HEK293 (cell line): Measurements from ENCODE around the gene DGKB.

ENCODE experiments used
- CTCF ChIA-PET: fragments of 350-600 bp; formaldehyde crosslinking; extraction: SDS; loops from one replicate; lab custom pipeline; 2021; ENCODE audit warnings: antibody characterized with exemption; lab: Yijun Ruan, JAX
- POLR2A ChIA-PET: fragments of 300-600 bp; formaldehyde crosslinking; extraction: SDS; loops from one replicate; lab custom pipeline; 2020; ENCODE audit warnings: antibody characterized with exemption, inconsistent platforms; lab: Yijun Ruan, JAX
- H3K27ac ChIP-seq: fragments of 200-500 bp; sonication (Bioruptor generic); 2 replicates; pipeline ENCODE4 v1.5.1; 2014; ENCODE audit warnings: low read depth, low read length, control low read depth, inconsistent platforms; ENCODE audit errors: extremely low read depth
- H3K36me3 ChIP-seq, 2 experiments: fragments of 200-500 bp in 1 of 2; sonication (Bioruptor generic) in 1 of 2; 1 replicate in 1 of 2; 2 replicates in 1 of 2; pipeline ENCODE4 v1.5.1; 2014 to 2017; ENCODE audit warnings: inconsistent platforms in 2 of 2, low read length in 2 of 2; ENCODE audit not compliant: control insufficient read depth in 2 of 2, insufficient read depth in 1 of 2
- H3K4me1 ChIP-seq: fragments of 200-500 bp; sonication (Bioruptor generic); 2 replicates; pipeline ENCODE4 v1.5.1; 2014; ENCODE audit warnings: mild to moderate bottlenecking, low read length, inconsistent platforms; ENCODE audit not compliant: control insufficient read depth, insufficient read depth
- H3K4me3 ChIP-seq: 2 replicates; pipeline ENCODE4 v1.5.1; 2011; ENCODE audit warnings: low read depth, mild to moderate bottlenecking, control low read depth, low read length, moderate library complexity
- H3K9me3 ChIP-seq: fragments of 200-500 bp; sonication (Bioruptor generic); 2 replicates; pipeline ENCODE4 v1.5.1; 2014; ENCODE audit warnings: low read depth, low read length, inconsistent platforms; ENCODE audit not compliant: control insufficient read depth, insufficient read depth
- CTCF ChIP-seq: fragments of 450-650 bp; formaldehyde crosslinking; IDR thresholded peaks from 2 replicates; pipeline ENCODE4 v1.5.1; 2016; ENCODE audit warnings: missing biosample characterization, missing genetic modification characterization
- IKZF3 ChIP-seq: fragments of 450-650 bp; IDR thresholded peaks from 2 replicates; pipeline ENCODE4 v1.5.0; 2018; ENCODE audit warnings: missing biosample characterization, mild to moderate bottlenecking, missing genetic modification characterization, moderate library complexity
- KLF8 ChIP-seq: fragments of 450-650 bp; formaldehyde crosslinking; IDR thresholded peaks from 2 replicates; pipeline ENCODE4 v1.5.1; 2016; ENCODE audit warnings: missing biosample characterization, missing genetic modification characterization
- PRDM1 ChIP-seq: fragments of 450-650 bp; formaldehyde crosslinking; IDR thresholded peaks from 2 replicates; pipeline ENCODE4; 2016; ENCODE audit warnings: missing biosample characterization, missing genetic modification characterization
- PRDM10 ChIP-seq: fragments of 450-650 bp; formaldehyde crosslinking; IDR thresholded peaks from 2 replicates; pipeline ENCODE4 v1.5.1; 2016; ENCODE audit warnings: missing biosample characterization, missing genetic modification characterization
- REST ChIP-seq: fragments of 450-650 bp; formaldehyde crosslinking; IDR thresholded peaks from 2 replicates; pipeline ENCODE4 v1.5.1; 2016; ENCODE audit warnings: missing biosample characterization, missing genetic modification characterization
- SETDB1 ChIP-seq: IDR thresholded peaks from one replicate; pipeline ENCODE4 v1.6.1; 2017; ENCODE audit warnings: mild to moderate bottlenecking, low read length, moderate library complexity, mixed read lengths; ENCODE audit not compliant: insufficient read length
- SP7 ChIP-seq: fragments of 450-650 bp; formaldehyde crosslinking; IDR thresholded peaks from 2 replicates; pipeline ENCODE4 v1.5.1; 2016; ENCODE audit warnings: missing biosample characterization, missing genetic modification characterization
- TCF7L2 ChIP-seq: IDR thresholded peaks from 2 replicates; pipeline ENCODE4 v1.6.1; 2011; ENCODE audit warnings: low read depth, mild to moderate bottlenecking, inconsistent platforms, low read length, moderate library complexity, borderline replicate concordance
- YY2 ChIP-seq: fragments of 450-650 bp; formaldehyde crosslinking; IDR thresholded peaks from 2 replicates; pipeline ENCODE4 v1.5.1; 2016; ENCODE audit warnings: missing biosample characterization, missing genetic modification characterization
- ZBTB21 ChIP-seq: fragments of 450-650 bp; formaldehyde crosslinking; IDR thresholded peaks from 2 replicates; pipeline ENCODE4 v1.5.1; 2017; ENCODE audit warnings: missing biosample characterization, missing genetic modification characterization
- ZBTB26 ChIP-seq: fragments of 450-650 bp; formaldehyde crosslinking; optimal IDR thresholded peaks from 2 replicates; pipeline ENCODE3; 2016; ENCODE audit warnings: missing biosample characterization, mild to moderate bottlenecking, missing genetic modification characterization
- ZEB2 ChIP-seq: fragments of 450-650 bp; formaldehyde crosslinking; IDR thresholded peaks from 2 replicates; pipeline ENCODE4 v1.5.1; 2016; ENCODE audit warnings: missing biosample characterization, missing genetic modification characterization
- ZFHX2 ChIP-seq: fragments of 450-650 bp; formaldehyde crosslinking; conservative IDR thresholded peaks from 2 replicates; pipeline ENCODE4 v1.5.1; 2016; ENCODE audit warnings: missing biosample characterization, missing genetic modification characterization
- ZFP3 ChIP-seq: fragments of 450-650 bp; formaldehyde crosslinking; IDR thresholded peaks from 2 replicates; pipeline ENCODE4 v1.5.1; 2016; ENCODE audit warnings: low read depth, missing biosample characterization, missing genetic modification characterization
- ZNF133 ChIP-seq: fragments of 450-650 bp; formaldehyde crosslinking; IDR thresholded peaks from 2 replicates; pipeline ENCODE4 v1.5.1; 2016; ENCODE audit warnings: missing biosample characterization, missing genetic modification characterization
- ZNF24 ChIP-seq: fragments of 450-650 bp; formaldehyde crosslinking; IDR thresholded peaks from 2 replicates; pipeline ENCODE4 v1.5.1; 2016; ENCODE audit warnings: missing biosample characterization, missing genetic modification characterization
- ZNF311 ChIP-seq: fragments of 450-650 bp; formaldehyde crosslinking; IDR thresholded peaks from 2 replicates; pipeline ENCODE4 v1.5.1; 2017; ENCODE audit warnings: missing biosample characterization, missing genetic modification characterization, borderline replicate concordance
- ZNF362 ChIP-seq: fragments of 450-650 bp; formaldehyde crosslinking; IDR thresholded peaks from 2 replicates; pipeline ENCODE4 v1.5.1; 2016; ENCODE audit warnings: missing biosample characterization, missing genetic modification characterization
- ZNF433 ChIP-seq: fragments of 450-650 bp; formaldehyde crosslinking; IDR thresholded peaks from 2 replicates; pipeline ENCODE4 v1.5.1; 2016; ENCODE audit warnings: missing biosample characterization, missing genetic modification characterization, low read depth
- ZNF514 ChIP-seq: fragments of 450-650 bp; formaldehyde crosslinking; IDR thresholded peaks from 2 replicates; pipeline ENCODE4 v1.5.1; 2016; ENCODE audit warnings: missing biosample characterization, missing genetic modification characterization
- ZNF544 ChIP-seq: fragments of 450-650 bp; formaldehyde crosslinking; IDR thresholded peaks from 2 replicates; pipeline ENCODE4 v1.5.0; 2017; ENCODE audit warnings: missing biosample characterization, missing genetic modification characterization
- ZNF629 ChIP-seq: fragments of 450-650 bp; formaldehyde crosslinking; IDR thresholded peaks from 2 replicates; pipeline ENCODE4 v1.5.1; 2017; ENCODE audit warnings: missing biosample characterization, missing genetic modification characterization
- ZNF639 ChIP-seq: fragments of 450-650 bp; formaldehyde crosslinking; IDR thresholded peaks from 2 replicates; pipeline ENCODE4 v1.5.1; 2016; ENCODE audit warnings: missing biosample characterization, missing genetic modification characterization
- ZSCAN16 ChIP-seq: fragments of 450-650 bp; formaldehyde crosslinking; IDR thresholded peaks from 2 replicates; pipeline ENCODE4 v1.5.1; 2016; ENCODE audit warnings: missing biosample characterization, missing genetic modification characterization

Gene DGKB

GRCh38 chr7:14242175-14242574, 660.4 kb downstream of the DGKB start:
- Histone ChIP-seq H3K27ac (no peak overlapping the region), H3K4me3 (no peak overlapping the region), H3K36me3 (no peaks in the 10 kb centered on the region), H3K9me3 (no peaks in the 10 kb centered on the region), H3K4me1 (no peaks in the 10 kb centered on the region)
- ChIA-PET CTCF (interaction anchor here (0.6 kb wide), 1 partner anchor 14 kb away, joined by 4 read pairs; no protein-coding TSS in a partner anchor), POLR2A (no interaction called here)
- TF ChIP-seq ZNF24 (tag by site-specific recombination) (no peak), ZNF639 (tag by site-specific recombination) (no peak), REST (tag by site-specific recombination) (no peak), PRDM10 (tag by site-specific recombination) (no peak), ZSCAN16 (tag by site-specific recombination) (no peak), ZBTB26 (no peak), ZNF133 (tag by site-specific recombination) (no peak), PRDM1 (tag by site-specific recombination) (no peak), TCF7L2 (no peak), CTCF (no peak), ZBTB21 (tag by site-specific recombination) (no peak), SETDB1 (no peak), ZNF311 (tag by site-specific recombination) (no peak), YY2 (no peak)

- H3K9me3 ChIP-seq = no peaks in the 10 kb centered on the region
- H3K27ac ChIP-seq = no peak overlapping the region
- CTCF ChIA-PET = no interaction called here
- POLR2A ChIA-PET = no interaction called here
- H3K4me1 ChIP-seq = no peaks in the 10 kb centered on the region
- no peak overlapping the region for H3K4me3 ChIP-seq
- H3K36me3 ChIP-seq = no peaks in the 10 kb centered on the region
- TF ChIP-seq ZFHX2 (tag by site-specific recombination) = no peak
- TF ChIP-seq ZNF362 = no peak
- TF ChIP-seq ZEB2 = no peak
- no peak for TF ChIP-seq ZNF433 (tag by site-specific recombination)
- no peak for TF ChIP-seq ZNF629
- TF ChIP-seq ZNF544 (tag by site-specific recombination) = no peak
- TF ChIP-seq ZFP3 (tag by site-specific recombination) = no peak
- no peak for TF ChIP-seq IKZF3
- TF ChIP-seq SP7 = no peak
- no peak for TF ChIP-seq KLF8 (tag by site-specific recombination)
- no peak for TF ChIP-seq ZNF514
Measured at GRCh38 chr7:14236834-14237233, 665.7 kb downstream of the DGKB start.
